SK-N-MC (cell line): ENCODE data around the gene C3orf22.

ENCODE experiments used
- DNase-seq: peaks from one replicate; pipeline ENCODE4 v3.0.0-alpha.2; 2011; ENCODE audit warnings: low read depth, low spot score
- H3K27ac ChIP-seq: fragments of 200-600 bp; sonication (generic); 2 replicates; pipeline ENCODE4 v1.5.1; 2016; ENCODE audit warnings: mixed run types
- H3K36me3 ChIP-seq: fragments of 200-600 bp; sonication (generic); 2 replicates; pipeline ENCODE4 v1.6.1; 2017; ENCODE audit warnings: antibody characterized with exemption, low read length, mixed read lengths; ENCODE audit not compliant: insufficient read depth
- H3K4me3 ChIP-seq: fragments of 200-600 bp; sonication (generic); 2 replicates; pipeline ENCODE4 v1.5.1; 2016
- H3K9ac ChIP-seq: fragments of 200-600 bp; sonication (generic); 2 replicates; pipeline ENCODE4 v1.8.0; 2017; ENCODE audit warnings: mixed run types, mixed read lengths; ENCODE audit not compliant: insufficient read length
- H3K9me3 ChIP-seq: fragments of 200-600 bp; sonication (generic); 2 replicates; pipeline ENCODE4 v1.6.1; 2017; ENCODE audit warnings: low read depth, mild to moderate bottlenecking, antibody characterized with exemption, low read length, moderate library complexity, mixed read lengths
- EZH2 ChIP-seq: fragments of 200-600 bp; sonication (generic); IDR thresholded peaks from one replicate; pipeline ENCODE4 v1.6.1; 2017; ENCODE audit warnings: antibody characterized with exemption
- FOXP2 ChIP-seq: optimal IDR thresholded peaks from 2 replicates; pipeline ENCODE3; 2011; ENCODE audit warnings: mild to moderate bottlenecking, moderate library complexity; ENCODE audit not compliant: insufficient read depth; ENCODE audit errors: extremely low read length, control extremely low read depth
- POLR2AphosphoS5 ChIP-seq: IDR thresholded peaks from 2 replicates; pipeline ENCODE4 v1.6.1; 2012; ENCODE audit warnings: mild to moderate bottlenecking, low read depth, low read length, borderline replicate concordance

The C3orf22 gene

GRCh38 chr3:126529585-126530170, 29.1 kb downstream of the C3orf22 start:
- no peaks in the 10 kb centered on the region for H3K36me3 ChIP-seq
- peak overlapping the region; percentile 11 for H3K9ac ChIP-seq
- H3K4me3 ChIP-seq, result peak overlapping the region; percentile 45
- no peak for DNase-seq
- no peaks in the 10 kb centered on the region for H3K9me3 ChIP-seq
- TF ChIP-seq EZH2 (no peak), FOXP2 (no peak), POLR2AphosphoS5 (no peak)
- 0 out of 2 replicates have a peak overlapping the region, but pooled peaks have one; percentile 43 for H3K27ac ChIP-seq

DNA sequence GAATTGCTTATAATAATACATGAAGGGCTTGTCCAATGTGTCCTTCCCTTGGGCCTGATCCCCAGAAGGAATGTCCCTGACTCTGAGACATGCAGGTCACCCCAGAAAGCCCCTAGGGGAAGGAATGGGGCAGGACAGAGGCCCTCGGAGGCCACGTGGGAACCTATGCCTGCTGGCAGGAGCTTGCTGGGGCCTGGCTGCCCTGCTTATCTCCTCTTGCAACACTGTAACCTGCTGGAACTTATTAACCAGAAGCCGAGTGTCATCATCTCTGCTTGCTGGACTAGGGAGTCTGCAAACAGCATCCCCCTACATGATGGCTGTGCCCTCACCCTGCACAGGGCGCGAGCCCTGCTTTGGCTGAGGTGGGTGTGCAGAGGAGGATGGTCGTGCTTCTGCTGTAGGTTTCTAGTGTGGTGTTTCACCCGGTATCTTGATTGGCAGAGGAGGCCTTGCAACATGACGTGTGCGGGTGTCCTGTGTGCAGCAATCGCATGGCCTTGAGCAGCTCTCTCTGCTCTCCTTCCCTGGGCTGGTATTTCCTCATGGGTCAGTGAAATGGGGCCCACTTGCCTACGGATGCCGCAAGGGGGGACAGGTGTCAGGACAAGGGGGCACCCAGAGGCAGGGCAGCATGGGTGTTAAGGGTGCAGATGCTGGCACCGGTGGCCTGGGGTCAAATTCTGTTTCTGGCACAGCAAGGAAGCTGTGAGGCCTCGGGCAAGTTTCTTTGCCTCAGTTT, 29.8 kb downstream of the C3orf22 start:
- TF ChIP-seq FOXP2 (no peak), POLR2AphosphoS5 (no peak), EZH2 (no peak)
- no peak for DNase-seq
- no peaks in the 10 kb centered on the region for H3K36me3 ChIP-seq
- H3K4me3 ChIP-seq, result no peak overlapping the region
- peak overlapping the region; percentile 15 for H3K27ac ChIP-seq
- no peaks in the 10 kb centered on the region for H3K9me3 ChIP-seq
- H3K9ac ChIP-seq, result no peak overlapping the region

DNA sequence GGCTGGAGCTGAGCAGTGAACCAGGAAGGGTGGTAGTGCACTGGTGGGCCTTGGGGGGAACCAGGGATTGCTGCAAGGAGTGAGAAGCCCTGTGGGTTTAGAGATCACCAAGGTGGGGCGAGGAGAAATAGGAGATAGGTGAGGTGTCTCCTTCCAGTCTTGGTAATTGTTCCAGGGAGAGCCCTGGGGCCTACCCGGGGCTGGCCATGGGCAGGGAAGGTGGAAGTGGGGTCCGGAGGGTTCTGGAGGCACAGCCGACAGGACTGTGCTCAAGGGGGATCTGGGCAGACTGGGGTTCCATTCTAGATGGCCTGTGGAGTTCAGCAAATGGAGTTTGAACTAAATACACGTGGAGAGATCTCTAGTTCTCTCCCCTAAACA, 30.3 kb downstream of the C3orf22 start:
- no peak overlapping the region for H3K4me3 ChIP-seq
- peak overlapping the region; percentile 15 for H3K27ac ChIP-seq
- TF ChIP-seq EZH2 (no peak), FOXP2 (no peak), POLR2AphosphoS5 (no peak)
- H3K9ac ChIP-seq, result no peak overlapping the region
- H3K36me3 ChIP-seq, result no peaks in the 10 kb centered on the region
- no peak for DNase-seq
- H3K9me3 ChIP-seq, result no peaks in the 10 kb centered on the region

DNA sequence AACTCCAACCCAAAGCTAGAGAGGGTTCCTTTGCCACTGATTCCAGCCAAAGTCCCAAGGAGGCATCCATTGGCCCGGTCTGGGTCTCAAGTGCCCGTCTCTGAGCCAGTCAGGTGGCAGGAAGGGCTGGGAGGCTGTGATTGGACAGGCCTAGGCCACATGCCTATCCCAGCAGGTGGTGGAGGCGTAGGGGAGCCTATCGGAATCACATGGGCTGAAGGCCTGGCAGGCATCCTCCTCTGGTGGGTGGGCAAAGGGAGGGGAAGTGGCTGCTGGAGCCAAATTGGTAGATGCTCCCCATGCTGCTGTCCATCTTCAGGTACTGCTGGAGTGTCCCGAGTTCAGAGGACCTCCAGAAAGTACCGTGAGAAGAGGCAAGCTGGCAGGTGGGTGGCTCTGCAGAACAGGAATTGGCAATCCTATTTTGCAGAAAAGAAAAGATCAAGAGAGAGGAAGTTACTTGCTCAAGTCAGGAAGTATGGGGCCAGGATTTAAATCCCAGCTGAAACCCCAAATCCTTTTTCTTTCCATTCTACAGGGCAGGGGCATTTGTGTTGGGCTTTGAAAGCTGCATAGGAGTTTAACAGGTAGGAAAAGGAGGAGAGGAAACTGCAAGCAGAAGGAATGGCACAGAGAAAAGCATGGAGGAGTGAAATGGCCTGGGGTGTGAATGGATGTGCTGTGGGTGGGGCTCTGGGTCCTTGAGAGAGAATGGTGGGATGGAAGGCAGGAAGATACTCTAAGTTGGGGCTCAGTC, 31.1 kb downstream of the C3orf22 start:
- no peak for DNase-seq

DNA sequence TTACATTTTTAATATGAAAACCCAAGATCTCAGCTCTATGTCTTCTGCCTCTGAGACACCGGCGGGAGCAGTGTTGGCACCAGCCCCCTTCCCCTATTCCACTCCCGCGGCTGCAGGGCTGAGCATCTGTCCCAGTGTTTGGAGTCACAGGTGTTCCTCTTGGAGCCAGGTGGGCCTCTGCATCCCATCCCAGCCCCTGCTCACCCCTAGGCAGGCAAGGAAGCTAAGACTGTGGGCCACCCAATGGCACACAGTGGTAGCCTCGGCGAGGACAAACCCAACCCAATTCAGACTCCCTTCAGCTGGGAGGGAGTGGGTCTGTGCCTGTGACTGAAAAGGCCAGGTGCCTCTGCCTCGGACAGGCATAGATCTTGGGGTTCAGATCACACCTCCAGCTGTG, 31.7 kb downstream of the C3orf22 start:
- no peak for DNase-seq
- no peak overlapping the region for H3K4me3 ChIP-seq
- no peaks in the 10 kb centered on the region for H3K9me3 ChIP-seq
- H3K27ac ChIP-seq, result no peak overlapping the region
- no peaks in the 10 kb centered on the region for H3K36me3 ChIP-seq
- H3K9ac ChIP-seq, result no peak overlapping the region
- no peak for TF ChIP-seq POLR2AphosphoS5
- TF ChIP-seq FOXP2, result no peak
- TF ChIP-seq EZH2, result no peak

More for the DNA sequence above, 31.1 kb downstream of the C3orf22 start:
- H3K9me3 ChIP-seq, result no peaks in the 10 kb centered on the region
- 0 out of 2 replicates have a peak overlapping the region, but pooled peaks have one; percentile 32 for H3K27ac ChIP-seq
- TF ChIP-seq EZH2, result no peak
- TF ChIP-seq FOXP2, result no peak
- TF ChIP-seq POLR2AphosphoS5, result no peak
- H3K36me3 ChIP-seq, result no peaks in the 10 kb centered on the region
- H3K9ac ChIP-seq, result no peak overlapping the region
- H3K4me3 ChIP-seq, result no peak overlapping the region

- no peak overlapping the region for H3K9ac ChIP-seq
- H3K9me3 ChIP-seq, result no peaks in the 10 kb centered on the region
- TF ChIP-seq FOXP2 (no peak), POLR2AphosphoS5 (no peak), EZH2 (no peak)
- no peak overlapping the region for H3K27ac ChIP-seq
- no peak for DNase-seq
- H3K36me3 ChIP-seq, result no peaks in the 10 kb centered on the region
- H3K4me3 ChIP-seq, result no peak overlapping the region
These were observed 32.1 kb downstream of the C3orf22 start for GRCh38 chr3:126526668-126527005.

GRCh38 chr3:126525853-126526667, 32.7 kb downstream of the C3orf22 start:
- no peak overlapping the region for H3K9ac ChIP-seq
- no peaks in the 10 kb centered on the region for H3K36me3 ChIP-seq
- no peak overlapping the region for H3K4me3 ChIP-seq
- TF ChIP-seq EZH2 (no peak), FOXP2 (no peak), POLR2AphosphoS5 (no peak)
- DNase-seq, result no peak
- H3K9me3 ChIP-seq, result no peaks in the 10 kb centered on the region
- H3K27ac ChIP-seq, result no peak overlapping the region
